ENCODE measurements around the gene ST6GALNAC4. TPM values are rescaled to one million over a fixed set of nuclear protein-coding genes. Genes with fewer than 3 reads are reported as not detected.

ST6GALNAC4 gene
- total RNA-seq, 1 donor = 33.7 TPM

- TF ChIP-seq CTCF (IDR thresholded peaks at IDR 0.05; ENCODE audit: extremely low read depth, low read depth, low read length) = no peak
- H3K27ac ChIP-seq (ENCODE audit: low read depth, low read length) = no peak overlapping the region
- H3K79me2 ChIP-seq (ENCODE audit: insufficient read depth, low read length) = peaks cover 34% of the 10 kb centered on the region
- peak; percentile 91 for DNase-seq (ENCODE audit: insufficient read length, low spot score, missing footprints)
- no peak overlapping the region for H2AFZ ChIP-seq (ENCODE audit: low read length)
- H3K4me1 ChIP-seq (ENCODE audit: insufficient read depth, low read length) = peaks cover 58% of the 10 kb centered on the region
- H3K4me2 ChIP-seq (ENCODE audit: insufficient read depth, low read length) = peak overlapping the region; percentile 60
- peak overlapping the region; percentile 53 for H3K4me3 ChIP-seq (ENCODE audit: insufficient read depth, low read length)
- H3K27me3 ChIP-seq (ENCODE audit: insufficient read depth, low read length) = no peaks in the 10 kb centered on the region
- H3K9me3 ChIP-seq (ENCODE audit: low read depth, low read length) = no peaks in the 10 kb centered on the region
- peaks cover 24% of the 10 kb centered on the region for H3K36me3 ChIP-seq (ENCODE audit: insufficient read depth, low read length)
- peaks cover 15% of the 10 kb centered on the region for H4K20me1 ChIP-seq (ENCODE audit: insufficient read depth, low read length)
Observed at GRCh38 chr9:127874301-127875221, 42.3 kb downstream of the ST6GALNAC4 start.

GRCh38 chr9:127873886-127874285 is 43.0 kb downstream of the ST6GALNAC4 start:
- H3K79me2 ChIP-seq (ENCODE audit: insufficient read depth, low read length) = peaks cover 34% of the 10 kb centered on the region
- H3K4me2 ChIP-seq (ENCODE audit: insufficient read depth, low read length) = peak overlapping the region; percentile 60
- peak overlapping the region; percentile 24 for H3K27ac ChIP-seq (ENCODE audit: low read depth, low read length)
- H3K4me3 ChIP-seq (ENCODE audit: insufficient read depth, low read length) = peak overlapping the region; percentile 53
- no peaks in the 10 kb centered on the region for H3K27me3 ChIP-seq (ENCODE audit: insufficient read depth, low read length)
- peak; percentile 98 for DNase-seq (ENCODE audit: insufficient read length, low spot score, missing footprints)
- H3K4me1 ChIP-seq (ENCODE audit: insufficient read depth, low read length) = peaks cover 58% of the 10 kb centered on the region
- H2AFZ ChIP-seq (ENCODE audit: low read length) = no peak overlapping the region
- peaks cover 31% of the 10 kb centered on the region for H3K36me3 ChIP-seq (ENCODE audit: insufficient read depth, low read length)
- H4K20me1 ChIP-seq (ENCODE audit: insufficient read depth, low read length) = peaks cover 15% of the 10 kb centered on the region
- no peak for TF ChIP-seq CTCF (IDR thresholded peaks at IDR 0.05; ENCODE audit: extremely low read depth, low read depth, low read length)
- no peaks in the 10 kb centered on the region for H3K9me3 ChIP-seq (ENCODE audit: low read depth, low read length)

DNA sequence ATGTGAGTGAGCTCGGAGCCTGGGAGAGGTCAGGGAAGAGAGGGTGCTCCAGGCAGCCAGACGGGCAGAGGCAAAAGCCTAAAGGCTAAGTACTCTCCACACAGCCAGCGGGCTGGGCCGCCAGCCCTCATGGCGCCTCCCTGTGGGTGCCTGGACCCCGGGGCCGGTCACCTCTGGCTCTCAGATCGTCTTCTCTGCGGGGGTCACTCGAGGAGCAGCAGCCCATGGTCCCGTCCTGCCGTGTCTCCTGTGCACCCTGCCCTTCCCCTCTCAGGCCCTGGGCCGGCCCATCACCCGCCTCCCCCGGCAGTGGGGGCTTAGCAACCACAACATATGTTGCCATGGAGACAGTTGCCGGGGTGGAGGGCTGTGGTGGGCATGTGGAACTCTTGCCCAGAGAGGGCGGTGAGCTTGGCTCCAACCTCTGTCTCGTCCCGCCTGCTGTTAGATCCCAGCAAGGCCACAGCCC is 43.6 kb downstream of the ST6GALNAC4 start:
- peaks cover 58% of the 10 kb centered on the region for H3K4me1 ChIP-seq (ENCODE audit: insufficient read depth, low read length)
- H4K20me1 ChIP-seq (ENCODE audit: insufficient read depth, low read length) = peaks cover 15% of the 10 kb centered on the region
- peak overlapping the region; percentile 60 for H3K4me2 ChIP-seq (ENCODE audit: insufficient read depth, low read length)
- peak overlapping the region; percentile 24 for H3K27ac ChIP-seq (ENCODE audit: low read depth, low read length)
- H3K79me2 ChIP-seq (ENCODE audit: insufficient read depth, low read length) = peaks cover 34% of the 10 kb centered on the region
- H2AFZ ChIP-seq (ENCODE audit: low read length) = no peak overlapping the region
- H3K27me3 ChIP-seq (ENCODE audit: insufficient read depth, low read length) = no peaks in the 10 kb centered on the region
- no peaks in the 10 kb centered on the region for H3K9me3 ChIP-seq (ENCODE audit: low read depth, low read length)
- peaks cover 37% of the 10 kb centered on the region for H3K36me3 ChIP-seq (ENCODE audit: insufficient read depth, low read length)
- DNase-seq (ENCODE audit: insufficient read length, low spot score, missing footprints) = no peak
- TF ChIP-seq CTCF (IDR thresholded peaks at IDR 0.05; ENCODE audit: extremely low read depth, low read depth, low read length) = no peak
- H3K4me3 ChIP-seq (ENCODE audit: insufficient read depth, low read length) = no peak overlapping the region
